Hepatocyte (in vitro differentiated cells): ENCODE data around the gene EIF2B2. TPM values are rescaled to one million over a fixed set of nuclear protein-coding genes. Genes with fewer than 3 reads are reported as not detected.

Experiments used
- DNase-seq: peaks from one replicate; pipeline ENCODE4 v3.0.0-alpha.2; 2016; ENCODE audit warnings: low spot score
- H2AFZ ChIP-seq: fragments of 200-600 bp; sonication (generic); 2 replicates; pipeline ENCODE4 v1.6.0; 2016; ENCODE audit warnings: antibody characterized with exemption, mild to moderate bottlenecking
- H3K27ac ChIP-seq: fragments of 200-600 bp; sonication (generic); 2 replicates; pipeline ENCODE4 v1.5.1; 2016; ENCODE audit warnings: mild to moderate bottlenecking
- H3K27me3 ChIP-seq: fragments of 200-600 bp; sonication (generic); 2 replicates; pipeline ENCODE4 v1.6.1; 2016
- H3K36me3 ChIP-seq: fragments of 200-600 bp; sonication (generic); replicated peaks from 2 replicates; pipeline ENCODE4 v1.5.1; 2016; ENCODE audit warnings: low read depth; ENCODE audit not compliant: insufficient read depth
- H3K4me1 ChIP-seq: fragments of 200-600 bp; sonication (generic); 2 replicates; pipeline ENCODE4 v1.5.1; 2016; ENCODE audit warnings: mild to moderate bottlenecking, moderate library complexity; ENCODE audit not compliant: insufficient read depth
- H3K4me2 ChIP-seq: fragments of 200-600 bp; sonication (generic); 2 replicates; pipeline ENCODE4 v1.6.0; 2016
- H3K4me3 ChIP-seq: fragments of 200-600 bp; sonication (generic); 2 replicates; pipeline ENCODE4 v1.5.1; 2016; ENCODE audit warnings: mild to moderate bottlenecking
- H3K79me2 ChIP-seq: fragments of 200-600 bp; sonication (generic); 2 replicates; pipeline ENCODE4 v1.6.0; 2017; ENCODE audit warnings: mild to moderate bottlenecking
- H3K9me2 ChIP-seq: fragments of 200-600 bp; sonication (generic); replicated peaks from 2 replicates; pipeline ENCODE4 v1.6.0; 2017; ENCODE audit warnings: mild to moderate bottlenecking; ENCODE audit not compliant: insufficient read depth
- H3K9me3 ChIP-seq: fragments of 200-600 bp; sonication (generic); 2 replicates; pipeline ENCODE4 v1.5.1; 2016; ENCODE audit warnings: low read depth, mild to moderate bottlenecking
- H4K20me1 ChIP-seq: fragments of 200-600 bp; sonication (generic); 2 replicates; pipeline ENCODE4 v1.6.0; 2016; ENCODE audit warnings: mild to moderate bottlenecking; ENCODE audit not compliant: insufficient read depth, poor library complexity, severe bottlenecking
- EZH2 ChIP-seq: fragments of 200-600 bp; sonication (generic); IDR thresholded peaks from 2 replicates; pipeline ENCODE4 v1.6.1; 2016; ENCODE audit warnings: antibody characterized with exemption, mild to moderate bottlenecking, borderline replicate concordance
- EZH2phosphoT487 ChIP-seq: fragments of 200-600 bp; sonication (generic); IDR thresholded peaks from one replicate; pipeline ENCODE4 v1.6.1; 2018; ENCODE audit warnings: antibody characterized with exemption, mild to moderate bottlenecking, low read depth, moderate library complexity; ENCODE audit not compliant: unreplicated experiment, severe bottlenecking
- WGBS: methylation state at CpG from one replicate; pipeline ENCODE4 v1.1.6; 2016; ENCODE audit warnings: low lambda C conversion rate; ENCODE audit errors: missing lambda C conversion rate; 5-methylcytosine and 5-hydroxymethylcytosine counted together
- polyA plus RNA-seq: library from polyadenylated mRNA; unstranded; fragments of >200 nt; fragmentation: Nextera tagmentation; extraction: Ambion mirVana; gene quantifications from 2 replicates; pipeline ENCODE4 v1.2.1, GENCODE V29; 2016
- total RNA-seq: library from RNA; depleted of rRNA; stranded (reverse); fragments of >200 nt; gene quantifications from 2 replicates; pipeline ENCODE4 v1.2.3, GENCODE V29; 2014
- TF ChIP-seq, protein P1 (sequence below): fragments of 200-600 bp; sonication (generic); IDR thresholded peaks from 2 replicates; pipeline ENCODE4 v1.5.1; 2016; ENCODE audit warnings: antibody characterized with exemption, mild to moderate bottlenecking; ENCODE audit not compliant: poor library complexity

EIF2B2 gene
- total and polyA plus RNA-seq, 2 experiments from 2014 or later = 35.7 to 75.6 TPM

DNA sequence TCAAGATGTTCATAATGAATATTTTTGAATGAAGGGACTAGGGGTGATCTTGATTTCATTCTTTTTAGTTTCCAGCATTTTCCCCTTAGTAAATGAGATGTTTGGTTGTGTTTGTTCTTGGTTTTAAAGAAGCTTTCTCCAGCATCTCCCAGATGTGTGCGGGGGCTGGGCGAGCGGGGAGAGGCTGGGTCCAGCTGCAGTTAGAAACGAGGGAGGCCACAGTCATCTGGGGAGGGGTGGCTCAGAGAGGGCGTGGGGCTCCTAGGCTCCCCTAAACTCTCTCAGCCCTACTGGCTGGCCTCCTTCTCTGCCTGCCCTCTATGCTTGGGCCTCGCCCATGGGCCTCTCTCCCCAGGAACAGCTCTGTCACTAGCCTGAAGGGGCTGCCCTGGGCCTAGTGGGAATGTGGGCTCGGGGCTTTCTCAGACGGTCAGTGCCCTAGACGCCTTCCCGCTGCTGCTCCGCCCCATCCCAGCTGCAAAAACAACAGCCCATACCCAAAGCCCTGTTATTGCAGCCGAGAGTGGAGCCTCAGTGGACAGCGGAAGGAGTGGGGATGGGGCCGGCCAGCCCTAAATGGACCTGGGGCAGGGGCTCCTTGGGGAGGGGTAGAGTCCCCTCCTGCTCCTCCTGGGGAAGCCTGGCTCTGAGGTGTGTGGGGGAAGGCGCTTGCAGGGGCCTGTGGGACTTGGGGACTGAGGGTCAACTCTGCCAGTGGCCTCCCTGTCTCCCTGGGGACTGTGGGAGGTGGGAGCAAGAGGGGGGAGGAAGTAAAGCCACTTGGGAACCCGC, 18.3 kb upstream of the EIF2B2 start:
- Histone ChIP-seq H3K79me2 (no peaks in the 10 kb centered on the region), H3K4me3 (no peak overlapping the region), H4K20me1 (no peaks in the 10 kb centered on the region), H3K27me3 (no peaks in the 10 kb centered on the region), H2AFZ (no peak overlapping the region), H3K4me1 (peaks cover 19% of the 10 kb centered on the region), H3K4me2 (no peak overlapping the region), H3K27ac (no peak overlapping the region), H3K9me3 (no peaks in the 10 kb centered on the region), H3K36me3 (no peaks in the 10 kb centered on the region), H3K9me2 (no peaks in the 10 kb centered on the region)
- no peak for DNase-seq
- no peak for TF ChIP-seq EZH2phosphoT487
- TF ChIP-seq EZH2 = no peak
- TF ChIP-seq, protein P1, sequence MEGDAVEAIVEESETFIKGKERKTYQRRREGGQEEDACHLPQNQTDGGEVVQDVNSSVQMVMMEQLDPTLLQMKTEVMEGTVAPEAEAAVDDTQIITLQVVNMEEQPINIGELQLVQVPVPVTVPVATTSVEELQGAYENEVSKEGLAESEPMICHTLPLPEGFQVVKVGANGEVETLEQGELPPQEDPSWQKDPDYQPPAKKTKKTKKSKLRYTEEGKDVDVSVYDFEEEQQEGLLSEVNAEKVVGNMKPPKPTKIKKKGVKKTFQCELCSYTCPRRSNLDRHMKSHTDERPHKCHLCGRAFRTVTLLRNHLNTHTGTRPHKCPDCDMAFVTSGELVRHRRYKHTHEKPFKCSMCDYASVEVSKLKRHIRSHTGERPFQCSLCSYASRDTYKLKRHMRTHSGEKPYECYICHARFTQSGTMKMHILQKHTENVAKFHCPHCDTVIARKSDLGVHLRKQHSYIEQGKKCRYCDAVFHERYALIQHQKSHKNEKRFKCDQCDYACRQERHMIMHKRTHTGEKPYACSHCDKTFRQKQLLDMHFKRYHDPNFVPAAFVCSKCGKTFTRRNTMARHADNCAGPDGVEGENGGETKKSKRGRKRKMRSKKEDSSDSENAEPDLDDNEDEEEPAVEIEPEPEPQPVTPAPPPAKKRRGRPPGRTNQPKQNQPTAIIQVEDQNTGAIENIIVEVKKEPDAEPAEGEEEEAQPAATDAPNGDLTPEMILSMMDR = no peak
- 84% methylated on average over 16 of the region's 16 CpGs for WGBS

DNA sequence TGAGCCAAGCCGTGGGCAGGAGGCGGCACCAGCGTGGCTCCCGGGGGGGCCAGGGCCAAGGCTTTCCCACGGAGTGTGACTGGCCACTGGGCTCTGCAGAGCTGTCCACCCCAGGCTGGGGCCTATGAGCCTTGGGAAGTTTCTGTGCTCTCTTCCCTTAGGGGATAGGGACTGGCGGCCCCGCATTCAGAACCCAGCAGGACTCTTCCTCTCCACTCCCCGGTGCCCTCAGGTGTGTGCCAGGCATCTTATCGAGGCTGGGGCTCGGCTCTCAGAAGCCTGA, 17.8 kb upstream of the EIF2B2 start:
- H3K9me2 ChIP-seq = no peaks in the 10 kb centered on the region
- WGBS = 83% methylated on average over 9 of the region's 10 CpGs
- no peak overlapping the region for H2AFZ ChIP-seq
- no peaks in the 10 kb centered on the region for H3K79me2 ChIP-seq
- no peak overlapping the region for H3K27ac ChIP-seq
- no peaks in the 10 kb centered on the region for H3K36me3 ChIP-seq
- no peaks in the 10 kb centered on the region for H3K27me3 ChIP-seq
- no peaks in the 10 kb centered on the region for H4K20me1 ChIP-seq
- H3K9me3 ChIP-seq = no peaks in the 10 kb centered on the region
- no peak overlapping the region for H3K4me3 ChIP-seq
- H3K4me1 ChIP-seq = peaks cover 15% of the 10 kb centered on the region
- DNase-seq = no peak
- H3K4me2 ChIP-seq = no peak overlapping the region
- TF ChIP-seq EZH2phosphoT487 (no peak), EZH2 (no peak)
- TF ChIP-seq, protein P1 = no peak

DNA sequence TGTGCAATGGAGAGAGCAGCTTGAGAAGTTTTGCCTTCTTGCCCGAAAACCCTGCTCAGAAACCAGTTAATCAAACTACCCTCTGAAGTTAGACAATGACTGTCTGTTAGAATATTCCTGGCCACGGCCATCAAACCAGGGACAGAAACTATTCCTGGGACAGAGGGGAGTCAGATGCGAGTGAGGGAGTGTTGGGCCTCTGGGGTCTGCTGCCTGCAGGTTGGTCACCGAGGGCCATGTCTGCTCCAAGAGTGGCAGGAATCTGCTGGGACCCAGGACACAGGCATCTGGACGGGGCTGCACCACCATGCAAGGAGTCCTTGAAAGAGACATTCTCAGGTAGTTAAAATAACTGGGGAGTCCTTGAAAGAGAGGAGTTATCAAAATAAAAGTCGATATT, 16.9 kb upstream of the EIF2B2 start:
- TF ChIP-seq, protein P1 = no peak
- TF ChIP-seq EZH2 = no peak
- TF ChIP-seq EZH2phosphoT487 = no peak
- no peak overlapping the region for H3K27ac ChIP-seq
- DNase-seq = no peak
- H3K4me2 ChIP-seq = no peak overlapping the region
- H2AFZ ChIP-seq = no peak overlapping the region
- no peaks in the 10 kb centered on the region for H3K9me2 ChIP-seq
- H3K36me3 ChIP-seq = no peaks in the 10 kb centered on the region
- H3K79me2 ChIP-seq = no peaks in the 10 kb centered on the region
- WGBS = 92% methylated on average over 6 of the region's 6 CpGs
- H3K4me1 ChIP-seq = peaks cover 6% of the 10 kb centered on the region
- no peaks in the 10 kb centered on the region for H3K27me3 ChIP-seq
- H4K20me1 ChIP-seq = no peaks in the 10 kb centered on the region
- no peaks in the 10 kb centered on the region for H3K9me3 ChIP-seq
- H3K4me3 ChIP-seq = no peak overlapping the region

DNA sequence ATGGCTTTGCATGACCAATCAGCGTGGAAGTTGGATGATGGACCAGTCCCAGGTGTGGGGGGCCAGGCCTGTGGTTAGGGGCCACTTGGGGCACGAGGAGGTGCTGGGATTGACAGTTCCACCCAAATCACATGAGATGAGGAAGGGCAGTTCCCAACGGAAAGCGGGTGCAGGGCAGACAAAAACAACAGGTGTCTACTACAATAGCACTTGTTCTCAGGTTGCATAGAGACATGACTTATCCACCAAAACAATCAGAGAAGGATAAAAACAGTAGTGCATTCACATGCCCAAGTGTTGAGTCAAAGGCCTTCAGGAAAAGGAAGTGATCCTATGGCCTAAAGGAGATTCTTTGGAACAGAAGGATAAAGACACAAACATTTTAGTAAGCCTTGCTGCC, 14.6 kb upstream of the EIF2B2 start:
- H3K4me1 ChIP-seq = no peaks in the 10 kb centered on the region
- no peak overlapping the region for H3K4me2 ChIP-seq
- H2AFZ ChIP-seq = no peak overlapping the region
- no peak for TF ChIP-seq EZH2
- TF ChIP-seq, protein P1 = no peak
- no peak for TF ChIP-seq EZH2phosphoT487
- no peaks in the 10 kb centered on the region for H4K20me1 ChIP-seq
- H3K9me2 ChIP-seq = no peaks in the 10 kb centered on the region
- H3K36me3 ChIP-seq = no peaks in the 10 kb centered on the region
- no peak overlapping the region for H3K27ac ChIP-seq
- 90% methylated on average over 4 of the region's 4 CpGs for WGBS
- H3K27me3 ChIP-seq = no peaks in the 10 kb centered on the region
- no peaks in the 10 kb centered on the region for H3K79me2 ChIP-seq
- no peak overlapping the region for H3K4me3 ChIP-seq
- DNase-seq = no peak
- no peaks in the 10 kb centered on the region for H3K9me3 ChIP-seq
